Measurements from ENCODE around the gene ZNF710.

DNA sequence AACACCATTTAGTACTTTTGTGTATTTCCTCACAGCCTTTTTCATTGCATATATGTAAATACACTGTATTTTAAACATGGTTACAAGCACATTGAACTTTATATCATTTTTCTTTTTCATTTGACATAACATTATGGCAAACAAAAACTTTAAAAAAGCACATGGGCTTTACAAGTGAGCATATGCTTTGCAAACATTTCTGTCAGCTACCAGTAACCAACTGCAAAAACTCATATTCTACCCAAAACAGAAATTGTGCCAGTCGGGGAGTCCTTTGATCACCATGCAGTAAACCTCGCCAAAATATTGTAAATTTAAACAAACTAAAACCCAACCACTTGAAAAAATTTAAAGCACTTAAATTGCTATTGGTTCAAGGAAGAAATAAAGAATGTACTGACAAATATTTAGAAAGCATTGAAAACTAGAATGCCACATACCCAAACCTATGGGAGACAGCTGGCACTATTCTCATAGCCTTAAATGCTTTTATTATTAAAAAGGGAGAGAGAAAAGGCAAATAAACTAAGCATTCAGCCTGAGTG lies 24.4 kb downstream of the ZNF710 start:
- TF ChIP-seq, protein P1, sequence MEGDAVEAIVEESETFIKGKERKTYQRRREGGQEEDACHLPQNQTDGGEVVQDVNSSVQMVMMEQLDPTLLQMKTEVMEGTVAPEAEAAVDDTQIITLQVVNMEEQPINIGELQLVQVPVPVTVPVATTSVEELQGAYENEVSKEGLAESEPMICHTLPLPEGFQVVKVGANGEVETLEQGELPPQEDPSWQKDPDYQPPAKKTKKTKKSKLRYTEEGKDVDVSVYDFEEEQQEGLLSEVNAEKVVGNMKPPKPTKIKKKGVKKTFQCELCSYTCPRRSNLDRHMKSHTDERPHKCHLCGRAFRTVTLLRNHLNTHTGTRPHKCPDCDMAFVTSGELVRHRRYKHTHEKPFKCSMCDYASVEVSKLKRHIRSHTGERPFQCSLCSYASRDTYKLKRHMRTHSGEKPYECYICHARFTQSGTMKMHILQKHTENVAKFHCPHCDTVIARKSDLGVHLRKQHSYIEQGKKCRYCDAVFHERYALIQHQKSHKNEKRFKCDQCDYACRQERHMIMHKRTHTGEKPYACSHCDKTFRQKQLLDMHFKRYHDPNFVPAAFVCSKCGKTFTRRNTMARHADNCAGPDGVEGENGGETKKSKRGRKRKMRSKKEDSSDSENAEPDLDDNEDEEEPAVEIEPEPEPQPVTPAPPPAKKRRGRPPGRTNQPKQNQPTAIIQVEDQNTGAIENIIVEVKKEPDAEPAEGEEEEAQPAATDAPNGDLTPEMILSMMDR (conservative IDR thresholded peaks at IDR 0.05; ENCODE audit: low read length): no peak
- no peak for TF ChIP-seq EZH2phosphoT487 (IDR thresholded peaks at IDR 0.05; ENCODE audit: borderline replicate concordance, low read depth, low read length)

Data from OCI-LY7 (cell line).